COLO668 (cell line): ENCODE measurements around the gene PIEZO1.

Experiments used
- DNase-seq: peaks from one replicate; lab custom pipeline; 2025; ENCODE audit not compliant: unreplicated experiment; lab: John Stamatoyannopoulos, UW

Gene PIEZO1

GRCh38 chr16:88706965-88707826, 77.8 kb downstream of the PIEZO1 start:
- peak; percentile 7 for DNase-seq

GRCh38 chr16:88706229-88706964, 78.6 kb downstream of the PIEZO1 start, which contains the start of the genes CTU2 and RNF166:
TSS of gene CTU2 (plus strand) at chr16:88706503. CDS start at chr16:88706531, 28 bp downstream.
TSS of gene RNF166 (minus strand) at chr16:88706408. CDS start at chr16:88706325, 83 bp downstream.
- DNase-seq: peak; percentile 92

- peak; percentile 51 for DNase-seq
Measured at GRCh38 chr16:88705801-88706228, 79.2 kb downstream of the PIEZO1 start.

DNA sequence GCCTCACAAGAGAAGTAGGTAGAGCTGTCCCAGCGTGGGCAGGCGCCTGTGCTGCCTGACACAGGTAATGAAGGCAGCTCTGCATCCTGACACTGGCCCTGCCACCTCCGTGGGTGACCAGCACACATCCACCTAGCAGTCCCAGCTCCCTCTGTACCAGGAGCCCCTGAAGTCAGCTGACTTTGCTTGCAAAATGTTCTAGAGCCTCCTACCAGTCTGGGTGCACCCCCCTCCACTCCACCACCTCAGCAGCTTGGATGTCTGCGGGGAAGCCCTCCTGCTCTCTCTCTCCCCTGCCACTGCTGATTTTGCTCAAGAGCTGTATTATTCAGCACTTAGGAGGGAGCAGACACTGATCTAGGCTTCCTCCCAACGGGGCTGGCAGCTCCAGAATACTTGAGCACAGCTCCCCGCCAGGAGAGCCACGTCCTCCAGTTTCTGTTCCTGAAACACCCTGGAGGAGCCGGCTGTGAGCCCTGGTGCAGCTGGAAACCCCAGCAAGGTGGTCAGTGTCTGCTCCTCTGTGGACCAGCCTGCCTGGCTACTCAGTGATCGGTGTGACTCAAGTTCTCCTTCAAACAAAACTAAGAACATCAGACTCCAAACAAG, 79.8 kb downstream of the PIEZO1 start:
- no peak for DNase-seq

DNA sequence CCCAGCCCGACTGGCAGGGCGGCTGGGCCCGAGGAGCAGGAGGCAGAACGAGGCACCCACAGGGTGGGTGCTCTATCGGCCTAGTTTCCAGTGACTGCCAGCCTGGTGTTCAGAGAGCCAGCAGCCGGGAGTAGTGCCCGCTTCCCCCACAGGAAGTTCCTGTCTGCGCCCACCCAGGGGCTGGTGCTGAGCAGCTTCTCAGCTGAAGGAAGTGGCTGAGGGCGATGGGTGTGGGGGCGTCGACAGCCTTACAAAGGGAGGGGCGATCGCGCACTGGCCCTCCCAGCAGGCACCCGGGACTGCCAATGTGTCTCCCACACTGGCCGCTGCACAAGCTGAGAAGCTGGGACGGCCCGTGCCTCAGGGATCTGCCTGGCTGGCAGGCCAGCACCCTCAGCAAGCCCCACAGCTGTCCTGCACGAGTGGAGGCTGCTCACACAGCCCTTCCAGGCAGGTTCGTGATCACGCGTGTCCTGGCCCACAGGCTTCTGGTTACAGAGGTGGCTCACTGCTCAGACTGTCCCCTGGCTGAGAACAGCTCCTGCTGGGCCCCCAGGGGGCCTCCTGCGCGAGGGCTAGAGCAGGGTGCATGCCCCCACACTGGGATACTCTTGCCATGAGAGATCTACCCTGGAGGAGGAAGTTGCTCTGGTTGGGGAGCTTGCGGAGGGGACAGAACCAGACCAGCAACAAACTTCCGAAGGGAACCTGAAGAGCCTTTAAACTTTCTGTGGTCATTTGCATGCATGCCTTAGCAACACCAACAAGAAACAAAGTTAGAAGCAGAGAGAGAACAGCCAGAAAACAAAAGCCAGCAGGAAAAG, 81.3 kb downstream of the PIEZO1 start:
- no peak for DNase-seq

- DNase-seq: no peak
Measured at GRCh38 chr16:88702371-88703210, 82.4 kb downstream of the PIEZO1 start.

GRCh38 chr16:88701581-88702370, 83.2 kb downstream of the PIEZO1 start:
- no peak for DNase-seq

GRCh38 chr16:88700636-88701482, 84.2 kb downstream of the PIEZO1 start:
- DNase-seq: no peak

DNA sequence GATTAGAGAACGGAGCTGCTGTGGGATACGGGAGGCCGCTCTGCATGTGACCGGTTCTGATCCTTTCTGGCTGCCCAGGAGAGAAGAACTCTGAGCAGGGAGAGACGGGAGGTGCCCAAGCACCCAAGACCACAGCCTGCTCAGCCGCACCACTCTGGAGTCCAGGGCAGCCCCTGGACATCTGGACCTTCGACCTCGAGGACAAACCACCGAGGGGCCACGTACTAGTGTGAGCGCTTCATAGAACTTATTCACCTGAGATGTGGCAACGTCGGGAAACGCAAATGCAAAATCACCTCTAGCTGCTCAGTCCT, 84.7 kb downstream of the PIEZO1 start:
- no peak for DNase-seq

- DNase-seq: no peak
Measured at GRCh38 chr16:88699180-88699579, 85.8 kb downstream of the PIEZO1 start.

DNA sequence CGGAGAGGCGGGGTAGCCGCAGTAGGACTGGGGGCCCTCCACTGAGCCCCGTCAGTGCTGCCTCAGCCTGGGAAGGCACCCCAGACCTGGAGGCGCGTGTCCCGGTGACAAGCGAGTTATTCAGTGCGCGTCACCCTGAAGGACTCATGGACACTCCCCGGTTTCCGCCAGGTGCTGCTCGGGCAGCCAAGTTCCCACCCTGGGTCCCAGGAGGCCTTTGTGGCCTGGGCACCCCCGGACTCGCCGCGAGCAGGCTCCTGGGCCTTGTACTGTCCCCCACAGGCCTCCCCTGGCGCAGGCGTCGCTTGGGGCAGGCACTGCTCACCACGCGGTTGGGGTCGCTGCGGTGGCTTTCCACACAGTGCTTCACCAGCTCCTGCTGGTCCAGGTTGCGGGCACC, 86.4 kb downstream of the PIEZO1 start:
- DNase-seq: no peak

DNA sequence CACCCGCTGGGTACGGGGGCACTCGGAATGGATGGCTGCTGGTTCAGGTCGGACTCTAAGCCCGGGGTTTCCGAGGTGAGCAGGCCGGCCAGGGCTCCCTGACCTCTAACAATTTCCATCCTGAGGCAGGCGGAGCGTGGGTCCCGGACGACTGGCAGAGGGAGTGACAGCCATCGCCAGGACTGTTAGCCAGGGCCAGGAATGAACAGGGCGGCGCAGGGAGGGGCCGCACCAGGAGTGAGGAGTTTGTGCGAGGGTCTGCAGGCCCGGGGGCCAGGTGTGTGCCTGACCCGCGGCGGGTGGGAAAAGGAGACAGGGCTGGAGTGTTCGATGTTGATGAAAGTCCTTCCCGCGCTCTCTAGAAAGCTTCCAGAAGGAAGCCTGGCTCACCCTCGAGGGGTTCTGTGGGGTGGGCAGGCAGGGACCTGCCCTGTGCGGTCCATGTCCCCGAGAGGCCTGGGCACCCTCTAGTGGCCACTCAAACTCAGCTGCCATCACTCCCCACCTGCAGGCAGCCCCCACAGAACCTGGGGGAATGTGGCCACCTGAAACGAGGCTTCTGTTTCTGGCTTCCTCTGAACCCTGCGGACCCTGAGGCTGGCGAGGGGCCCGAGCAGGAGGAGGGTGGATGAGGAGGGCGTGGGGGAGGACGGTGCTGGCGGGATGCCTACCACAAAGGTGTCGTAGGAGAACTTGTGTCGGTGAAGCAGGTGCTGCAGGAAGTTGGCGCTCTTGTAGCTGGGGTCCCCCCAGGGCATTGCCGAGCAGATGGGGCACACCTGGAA, 87.0 kb downstream of the PIEZO1 start:
- peak; percentile 14 for DNase-seq

DNA sequence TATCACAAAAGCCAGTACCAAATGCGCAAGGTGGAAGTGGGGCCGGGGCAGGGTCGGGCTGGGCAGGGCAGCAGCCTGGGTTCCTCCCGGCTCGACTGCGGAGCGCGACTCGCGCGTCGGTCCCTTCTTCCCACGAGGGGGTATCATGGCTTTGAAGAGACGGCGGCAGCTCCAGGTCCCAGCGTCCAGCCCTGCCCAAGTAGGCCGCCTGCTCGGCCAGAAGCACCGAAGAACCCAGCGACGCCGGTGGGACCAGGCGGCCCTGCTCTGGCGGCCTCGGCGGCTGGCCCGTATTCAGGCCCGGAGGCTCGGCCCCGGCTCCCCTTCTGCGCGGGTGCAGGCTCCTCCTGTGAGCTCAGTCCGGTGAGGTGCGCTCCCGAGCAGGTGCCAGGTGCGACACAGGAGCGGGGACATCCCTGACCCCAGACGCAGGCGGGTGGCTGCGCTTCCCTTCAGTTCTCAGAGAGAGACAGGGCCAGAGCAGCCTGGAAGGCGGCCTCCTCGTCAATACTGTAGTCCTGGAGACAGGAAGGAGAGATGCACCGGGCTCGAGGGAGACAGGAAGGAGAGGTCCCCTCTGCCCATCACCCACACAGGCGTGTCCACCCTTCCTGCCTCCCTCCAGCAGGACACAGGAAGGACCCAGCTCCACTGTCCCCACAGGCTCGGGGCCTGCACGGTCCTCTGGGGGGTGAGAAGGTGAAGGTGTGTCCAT, 87.7 kb downstream of the PIEZO1 start:
- no peak for DNase-seq

DNA sequence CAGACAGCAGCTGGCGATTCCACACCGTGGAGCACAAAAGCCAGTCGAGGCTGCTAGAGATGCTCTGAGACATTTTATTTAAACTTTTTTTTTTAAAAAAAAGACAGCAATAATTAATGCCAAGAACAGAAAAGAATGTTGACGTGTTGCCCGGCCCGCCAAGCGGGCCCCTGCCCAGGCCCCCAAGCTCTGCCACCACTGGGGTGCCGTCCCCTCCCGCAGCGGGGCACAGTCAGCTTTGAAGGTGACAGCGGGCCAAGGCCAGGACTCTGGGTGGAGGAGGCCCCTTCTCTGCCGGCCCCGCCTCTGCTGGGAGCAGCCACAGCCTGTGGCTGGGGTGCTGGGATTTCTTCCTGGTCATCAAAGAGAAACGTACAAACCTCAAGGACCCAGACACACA, 88.6 kb downstream of the PIEZO1 start:
- no peak for DNase-seq

DNA sequence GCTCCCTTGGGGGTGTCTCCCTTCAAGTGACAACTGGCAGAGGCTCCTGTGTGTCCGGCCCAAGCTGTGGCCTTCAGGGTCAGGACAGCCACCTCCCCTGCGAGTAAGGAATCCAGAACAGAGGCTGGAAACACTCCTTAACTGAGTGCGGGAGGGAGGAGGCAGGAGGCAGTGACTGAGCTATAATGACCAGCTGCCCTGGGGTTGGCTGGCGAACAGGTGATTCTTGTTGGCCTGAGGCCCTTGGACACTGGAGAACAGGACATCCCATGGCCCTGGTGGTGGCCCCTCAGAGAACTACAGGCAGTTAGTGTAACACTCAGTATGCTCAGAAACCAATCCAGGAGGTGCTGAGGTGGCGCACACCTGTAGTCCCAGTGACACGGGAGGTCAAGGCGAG, 89.3 kb downstream of the PIEZO1 start:
- DNase-seq: no peak

GRCh38 chr16:88695218-88695617, 89.8 kb downstream of the PIEZO1 start:
- DNase-seq: no peak
